ENCODE results near the gene CLDN9. TPM values are rescaled to one million over a fixed set of nuclear protein-coding genes. Genes with fewer than 3 reads are reported as not detected.
A peak's percentile ranks its signal among the peaks of the same experiment; 100 is the strongest.

CLDN9 gene
- total and polyA plus RNA-seq, 9 of the 15 experiments (the other 6 are each of a cell fraction or from before 2014, with no cell fraction given): 0.12 to 0.44 (median 0.22) TPM; not detected in 4

DNA sequence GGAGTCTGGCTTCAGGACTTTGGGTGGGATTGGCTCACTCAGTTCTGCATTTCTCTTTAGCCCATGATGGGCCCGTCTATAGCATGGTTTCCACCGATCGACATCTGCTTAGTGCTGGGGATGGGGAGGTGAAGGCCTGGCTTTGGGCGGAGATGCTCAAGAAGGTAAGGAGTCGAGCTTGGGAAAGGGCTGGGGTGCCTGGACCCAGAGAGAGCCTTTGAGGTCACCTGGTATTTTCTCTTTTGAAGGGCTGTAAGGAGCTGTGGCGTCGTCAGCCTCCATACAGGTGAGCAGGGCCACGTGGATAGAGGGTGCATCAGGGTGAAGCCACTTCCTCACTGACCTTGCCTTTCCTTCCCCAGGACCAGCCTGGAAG lies 13.3 kb downstream of the CLDN9 start (continued):
- TF ChIP-seq POLR2AphosphoS2 (IDR thresholded peaks at IDR 0.05; ENCODE audit: low read length) (no peak), PCBP1 (IDR thresholded peaks at IDR 0.05; ENCODE audit: low read depth, low read length, poor library complexity, severe bottlenecking) (no peak)

DNA sequence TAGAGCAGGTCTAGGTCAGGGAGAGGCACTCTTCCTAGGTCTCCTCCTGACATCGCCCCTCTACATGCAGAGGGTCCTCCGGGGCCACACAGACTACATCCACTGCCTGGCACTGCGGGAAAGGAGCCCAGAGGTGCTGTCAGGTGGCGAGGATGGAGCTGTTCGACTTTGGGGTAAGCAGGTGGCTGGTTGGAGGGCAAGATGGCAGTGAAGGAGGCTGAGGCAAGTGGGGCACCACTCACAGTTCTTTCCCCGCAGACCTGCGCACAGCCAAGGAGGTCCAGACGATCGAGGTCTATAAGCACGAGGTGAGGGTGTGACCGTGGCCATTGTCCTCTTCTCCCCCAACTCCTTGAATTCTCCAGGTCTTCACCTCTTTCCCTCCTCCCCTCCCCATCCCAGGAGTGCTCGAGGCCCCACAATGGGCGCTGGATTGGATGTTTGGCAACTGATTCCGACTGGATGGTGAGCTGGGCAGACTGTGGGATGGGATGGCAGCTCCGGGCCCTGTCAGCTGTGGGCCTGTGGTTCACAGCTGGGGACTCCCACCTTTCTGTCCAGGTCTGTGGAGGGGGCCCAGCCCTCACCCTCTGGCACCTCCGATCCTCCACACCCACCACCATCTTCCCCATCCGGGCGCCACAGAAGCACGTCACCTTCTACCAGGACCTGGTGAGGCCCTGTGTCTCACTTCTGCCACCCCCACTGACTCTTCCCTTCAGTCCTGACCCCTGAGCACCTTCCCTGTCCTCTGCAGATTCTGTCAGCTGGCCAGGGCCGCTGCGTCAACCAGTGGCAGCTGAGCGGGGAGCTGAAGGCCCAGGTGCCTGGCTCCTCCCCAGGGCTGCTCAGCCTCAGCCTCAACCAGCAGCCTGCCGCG lies 14.1 kb downstream of the CLDN9 start:
- ChIA-PET POLR2A (interaction anchor here (0.6 to 1.9 kb wide), 6 partner anchors 19 to 131 kb away, joined by 3 to 6 read pairs (median 4); no protein-coding TSS in a partner anchor), CTCF (ENCODE audit: low intra/inter-chr PET ratio) (no interaction called here)
- Histone ChIP-seq H3K79me2 (ENCODE audit: control insufficient read depth, insufficient read depth, low read length) (peaks cover 25% of the 10 kb centered on the region), H4K20me1 (replicated peaks; ENCODE audit: control insufficient read depth, insufficient read depth, low read length) (peaks cover 19% of the 10 kb centered on the region), H3K4me2 (ENCODE audit: insufficient read depth, low read length) (no peak overlapping the region), H3K9me1 (ENCODE audit: control insufficient read depth, insufficient read depth, low read length) (peaks cover 2% of the 10 kb centered on the region), H2AFZ (ENCODE audit: low read depth, low read length) (no peak overlapping the region), H3K9ac (ENCODE audit: insufficient read depth in 1 of 2, low read depth in 2 of 2, low read length in 2 of 2) (peak overlapping the region in 1 of 2 experiments; percentile 61; a peak in 2 of 4 replicates), H3K4me3 (no peak overlapping the region), H3K4me1 (replicated peaks in 1 of 2; ENCODE audit: control insufficient read depth in 2 of 2, insufficient read depth in 2 of 2, low read length in 2 of 2) (peaks cover 30 to 87% of the 10 kb centered on the region in 2 experiments), H3K27ac (ENCODE audit: extremely low read depth, low read depth, low read length) (no peak overlapping the region), H3K36me3 (ENCODE audit: control insufficient read depth, insufficient read depth, low read length) (peaks cover 34% of the 10 kb centered on the region; the same call in 2 of the 3 replicates), H3K9me3 (replicated peaks; ENCODE audit: control insufficient read depth, insufficient read depth, low read depth, low read length) (no peaks in the 10 kb centered on the region), H3K27me3 (ENCODE audit: control insufficient read depth in 2 of 2, insufficient read depth in 2 of 2, low read length in 2 of 2) (peaks cover 10 to 27% of the 10 kb centered on the region in 2 experiments; a peak in 4 of 5 replicates)
- WGBS (ENCODE audit: insufficient coverage, low coverage, missing lambda C conversion rate): 95% methylated on average over 24 of the region's 24 CpGs
- intact Hi-C loops (cut with micrococcal nuclease) (loop anchor here (10.0 kb wide), 1 partner anchor 62 kb away; the partner anchor contains the start of genes KREMEN2 and PAQR4), in situ Hi-C loops (cut with MboI) (no loop called here)
- FAIRE-seq (no peak), DNase-seq (ENCODE audit: extremely low read depth in 1 of 4, low spot score in 3 of 4) (no peak), ATAC-seq (no peak)
- BruUV-seq (replicated peaks): no TSS peak
- TF ChIP-seq RUNX1 (IDR thresholded peaks at IDR 0.05; ENCODE audit: low read depth): no peak
- no peak for TF ChIP-seq U2AF2 (optimal IDR thresholded peaks at IDR 0.05; ENCODE audit: low read depth, low read length)
- TF ChIP-seq COPS2 (conservative IDR thresholded peaks at IDR 0.05): no peak
- TF ChIP-seq, protein P1, sequence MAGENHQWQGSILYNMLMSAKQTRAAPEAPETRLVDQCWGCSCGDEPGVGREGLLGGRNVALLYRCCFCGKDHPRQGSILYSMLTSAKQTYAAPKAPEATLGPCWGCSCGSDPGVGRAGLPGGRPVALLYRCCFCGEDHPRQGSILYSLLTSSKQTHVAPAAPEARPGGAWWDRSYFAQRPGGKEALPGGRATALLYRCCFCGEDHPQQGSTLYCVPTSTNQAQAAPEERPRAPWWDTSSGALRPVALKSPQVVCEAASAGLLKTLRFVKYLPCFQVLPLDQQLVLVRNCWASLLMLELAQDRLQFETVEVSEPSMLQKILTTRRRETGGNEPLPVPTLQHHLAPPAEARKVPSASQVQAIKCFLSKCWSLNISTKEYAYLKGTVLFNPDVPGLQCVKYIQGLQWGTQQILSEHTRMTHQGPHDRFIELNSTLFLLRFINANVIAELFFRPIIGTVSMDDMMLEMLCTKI (IDR thresholded peaks at IDR 0.05; ENCODE audit: partially characterized antibody): no peak
- TF ChIP-seq POLR2B (IDR thresholded peaks at IDR 0.05; ENCODE audit: low read depth, partially characterized antibody): no peak
- TF ChIP-seq TAL1 (IDR thresholded peaks at IDR 0.05): no peak
- no peak for TF ChIP-seq PPARD (CRISPR knock-in tag; IDR thresholded peaks at IDR 0.05)
- TF ChIP-seq LEF1 (IDR thresholded peaks at IDR 0.05): no peak
- no peak for TF ChIP-seq ZNF77 (CRISPR knock-in tag; IDR thresholded peaks at IDR 0.05)
- TF ChIP-seq FOXM1 (IDR thresholded peaks at IDR 0.05; ENCODE audit: low read depth): no peak
- TF ChIP-seq FOXM1 (CRISPR knock-in tag; IDR thresholded peaks at IDR 0.05; ENCODE audit: low read depth): no peak
- no peak for TF ChIP-seq NR4A1 (CRISPR knock-in tag; IDR thresholded peaks at IDR 0.05)
- no peak for TF ChIP-seq NR4A1 (tag; IDR thresholded peaks at IDR 0.05)
- no peak for TF ChIP-seq XRCC4 (IDR thresholded peaks at IDR 0.05; ENCODE audit: extremely low read depth, insufficient read depth, insufficient read length)
- TF ChIP-seq CBX2 (IDR thresholded peaks at IDR 0.05; ENCODE audit: insufficient read depth, low read length, poor library complexity, severe bottlenecking): no peak
- no peak for TF ChIP-seq TEAD2 (tag; IDR thresholded peaks at IDR 0.05)
- TF ChIP-seq C11orf30 (IDR thresholded peaks at IDR 0.05; ENCODE audit: low read depth): no peak
- no peak for TF ChIP-seq RHOXF2B (CRISPR knock-in tag; conservative IDR thresholded peaks at IDR 0.05)
- TF ChIP-seq, protein P2, sequence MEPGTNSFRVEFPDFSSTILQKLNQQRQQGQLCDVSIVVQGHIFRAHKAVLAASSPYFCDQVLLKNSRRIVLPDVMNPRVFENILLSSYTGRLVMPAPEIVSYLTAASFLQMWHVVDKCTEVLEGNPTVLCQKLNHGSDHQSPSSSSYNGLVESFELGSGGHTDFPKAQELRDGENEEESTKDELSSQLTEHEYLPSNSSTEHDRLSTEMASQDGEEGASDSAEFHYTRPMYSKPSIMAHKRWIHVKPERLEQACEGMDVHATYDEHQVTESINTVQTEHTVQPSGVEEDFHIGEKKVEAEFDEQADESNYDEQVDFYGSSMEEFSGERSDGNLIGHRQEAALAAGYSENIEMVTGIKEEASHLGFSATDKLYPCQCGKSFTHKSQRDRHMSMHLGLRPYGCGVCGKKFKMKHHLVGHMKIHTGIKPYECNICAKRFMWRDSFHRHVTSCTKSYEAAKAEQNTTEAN (CRISPR knock-in tag; IDR thresholded peaks at IDR 0.05): no peak
